Stimulated activated CD8-positive, alpha-beta memory T cell treated with anti-CD3 and anti-CD28 coated beads, Interleukin-15, amount 100 ng/mL, for 48 hours (primary cell): ENCODE data around the gene KRTAP5-7.
"Not testable (repeated sequence)": the region's sequence is repeated elsewhere in the genome, so short reads cannot be mapped to it uniquely, and the experiment has no call there.

ENCODE experiments used
- DNase-seq, 2 donors: peaks; one replicate each; pipeline ENCODE4 v3.0.0-alpha.2; 2020; ENCODE audit warnings: low read depth in 2 of 2

Gene KRTAP5-7

GRCh38 chr11:71532036-71532610 lies 5.1 kb downstream of the KRTAP5-7 start:
- no peak for DNase-seq

GRCh38 chr11:71534711-71535608 lies 7.9 kb downstream of the KRTAP5-7 start:
- not testable (repeated sequence) for DNase-seq

- no peak for DNase-seq
These were observed 8.8 kb downstream of the KRTAP5-7 start for GRCh38 chr11:71535825-71536224.

GRCh38 chr11:71537537-71537936 lies 10.5 kb downstream of the KRTAP5-7 start:
- DNase-seq, result no peak

GRCh38 chr11:71537977-71538665 lies 11.1 kb downstream of the KRTAP5-7 start, which contains the start of gene KRTAP5-8:
KRTAP5-8 (plus strand) TSS chr11:71538025; CDS start chr11:71538056, 31 bp downstream.
- not testable (repeated sequence) for DNase-seq

- no peak for DNase-seq
These were observed 11.6 kb downstream of the KRTAP5-7 start for GRCh38 chr11:71538666-71538990.

GRCh38 chr11:71539017-71539416 lies 11.9 kb downstream of the KRTAP5-7 start:
- DNase-seq, result no peak

GRCh38 chr11:71539971-71540370 lies 12.9 kb downstream of the KRTAP5-7 start:
- DNase-seq, result not testable (repeated sequence)

GRCh38 chr11:71540521-71541304 lies 13.6 kb downstream of the KRTAP5-7 start:
- DNase-seq, result not testable (repeated sequence)

GRCh38 chr11:71542382-71542781 lies 15.3 kb downstream of the KRTAP5-7 start:
- DNase-seq, result no peak

- DNase-seq, result peak; percentile 1 to 11
These were observed 16.1 kb downstream of the KRTAP5-7 start for GRCh38 chr11:71542879-71543777.

GRCh38 chr11:71543866-71544265 lies 16.8 kb downstream of the KRTAP5-7 start:
- no peak for DNase-seq

- DNase-seq, result no peak
These were observed 17.6 kb downstream of the KRTAP5-7 start for GRCh38 chr11:71544525-71545214.

GRCh38 chr11:71545405-71545966 lies 18.4 kb downstream of the KRTAP5-7 start:
- no peak for DNase-seq

GRCh38 chr11:71548120-71548519 lies 21.1 kb downstream of the KRTAP5-7 start, which contains the start of gene KRTAP5-9:
KRTAP5-9 (plus strand) TSS chr11:71548420; CDS start chr11:71548658, 238 bp downstream.
- no peak for DNase-seq

- DNase-seq, result no peak
These were observed 21.7 kb downstream of the KRTAP5-7 start for GRCh38 chr11:71548716-71549151.

GRCh38 chr11:71551711-71552110 lies 24.6 kb downstream of the KRTAP5-7 start:
- no peak for DNase-seq

GRCh38 chr11:71554996-71555395 lies 27.9 kb downstream of the KRTAP5-7 start:
- no peak for DNase-seq

GRCh38 chr11:71555508-71555907 lies 28.4 kb downstream of the KRTAP5-7 start:
- DNase-seq, result no peak

- no peak for DNase-seq
These were observed 29.0 kb downstream of the KRTAP5-7 start for GRCh38 chr11:71556018-71556417.
